Activated CD4-positive, alpha-beta T cell treated with anti-CD3 and anti-CD28 coated beads, Interleukin-2, amount 10 ng/mL, durations not matched to agents 7 days and 5 days (primary cell): ENCODE measurements around the gene ADAM10. TPM values are rescaled to one million over a fixed set of nuclear protein-coding genes. Genes with fewer than 3 reads are reported as not detected.
A peak's percentile ranks its signal among the peaks of the same experiment; 100 is the strongest.

Experiments
- CTCF ChIA-PET: fragments of 350-600 bp; sonication (Branson Sonifier 250); formaldehyde crosslinking; loops from one replicate; lab custom pipeline; 2021; ENCODE audit warnings: antibody characterized with exemption; lab: Charles Lee
- POLR2A ChIA-PET: fragments of 350-600 bp; sonication (Branson Sonifier 250); formaldehyde crosslinking; loops from one replicate; lab custom pipeline; 2021; ENCODE audit warnings: antibody characterized with exemption; lab: Charles Lee
- DNase-seq: peaks from one replicate; pipeline ENCODE4 v3.0.0-alpha.2; 2020
- H3K27ac Mint-ChIP-seq: one replicate; pipeline ENCODE4 v1.8.0; 2021; ENCODE audit warnings: mild to moderate bottlenecking, moderate library complexity, mixed read lengths
- H3K27me3 Mint-ChIP-seq: one replicate; pipeline ENCODE4 v1.8.0; 2021; ENCODE audit warnings: mixed read lengths
- H3K36me3 Mint-ChIP-seq: one replicate; pipeline ENCODE4 v1.8.0; 2021; ENCODE audit warnings: low read depth, mixed read lengths
- H3K4me1 Mint-ChIP-seq: one replicate; pipeline ENCODE4 v1.8.0; 2021; ENCODE audit warnings: mixed read lengths
- H3K4me3 Mint-ChIP-seq: one replicate; pipeline ENCODE4 v1.8.0; 2021; ENCODE audit warnings: mild to moderate bottlenecking, moderate library complexity, mixed read lengths
- H3K9me3 Mint-ChIP-seq: one replicate; pipeline ENCODE4 v1.8.0; 2021; ENCODE audit warnings: mixed read lengths
- total RNA-seq, 2 experiments: library from RNA; stranded (reverse); gene quantifications; one replicate each; pipeline ENCODE4 v1.2.3, GENCODE V29; 2021

ADAM10 gene
- total RNA-seq, 2 experiments from 2014 or later = 140 to 170 TPM

- peaks cover 80% of the 10 kb centered on the region for H3K36me3 Mint-ChIP-seq
- no peaks in the 10 kb centered on the region for H3K27me3 Mint-ChIP-seq
- ChIA-PET POLR2A (no interaction called here), CTCF (no interaction called here)
- H3K4me1 Mint-ChIP-seq = peaks cover 39% of the 10 kb centered on the region
- H3K4me3 Mint-ChIP-seq = no peak overlapping the region
- H3K27ac Mint-ChIP-seq = no peak overlapping the region
- DNase-seq = no peak
- peaks cover 39% of the 10 kb centered on the region for H3K9me3 Mint-ChIP-seq
Observed at GRCh38 chr15:58703610-58704009, 45.9 kb downstream of the ADAM10 start.

GRCh38 chr15:58702233-58702632 is 47.3 kb downstream of the ADAM10 start:
- Mint-ChIP-seq H3K4me1 (peaks cover 47% of the 10 kb centered on the region), H3K27me3 (no peaks in the 10 kb centered on the region), H3K9me3 (peaks cover 43% of the 10 kb centered on the region), H3K36me3 (peaks cover 82% of the 10 kb centered on the region), H3K27ac (no peak overlapping the region), H3K4me3 (no peak overlapping the region)
- ChIA-PET CTCF (no interaction called here), POLR2A (no interaction called here)
- DNase-seq = no peak

GRCh38 chr15:58701376-58701775 is 48.1 kb downstream of the ADAM10 start:
- no peak overlapping the region for H3K4me3 Mint-ChIP-seq
- POLR2A ChIA-PET = no interaction called here

GRCh38 chr15:58699769-58700168 is 49.7 kb downstream of the ADAM10 start:
- Mint-ChIP-seq H3K27me3 (no peaks in the 10 kb centered on the region), H3K4me3 (no peak overlapping the region), H3K27ac (no peak overlapping the region), H3K4me1 (peaks cover 50% of the 10 kb centered on the region), H3K9me3 (peaks cover 43% of the 10 kb centered on the region), H3K36me3 (peaks cover 73% of the 10 kb centered on the region)
- no peak for DNase-seq
- POLR2A ChIA-PET = no interaction called here
- CTCF ChIA-PET = no interaction called here

More at GRCh38 chr15:58701376-58701775, 48.1 kb downstream of the ADAM10 start:
- Mint-ChIP-seq H3K27me3 (no peaks in the 10 kb centered on the region), H3K36me3 (peaks cover 82% of the 10 kb centered on the region), H3K9me3 (peaks cover 43% of the 10 kb centered on the region), H3K4me1 (peaks cover 50% of the 10 kb centered on the region), H3K27ac (no peak overlapping the region)
- CTCF ChIA-PET = no interaction called here
- DNase-seq = no peak

- ChIA-PET CTCF (no interaction called here), POLR2A (no interaction called here)
- no peak for DNase-seq
- H3K36me3 Mint-ChIP-seq = peaks cover 71% of the 10 kb centered on the region
- H3K9me3 Mint-ChIP-seq = peaks cover 38% of the 10 kb centered on the region
- H3K4me1 Mint-ChIP-seq = peaks cover 48% of the 10 kb centered on the region
- H3K27ac Mint-ChIP-seq = peak overlapping the region; percentile 57
- no peaks in the 10 kb centered on the region for H3K27me3 Mint-ChIP-seq
- H3K4me3 Mint-ChIP-seq = peak overlapping the region; percentile 2
Observed at GRCh38 chr15:58698887-58699641, 50.4 kb downstream of the ADAM10 start.

- Mint-ChIP-seq H3K36me3 (peaks cover 68% of the 10 kb centered on the region), H3K4me1 (peaks cover 40% of the 10 kb centered on the region), H3K9me3 (peaks cover 29% of the 10 kb centered on the region), H3K27ac (peak overlapping the region; percentile 22), H3K27me3 (no peaks in the 10 kb centered on the region), H3K4me3 (no peak overlapping the region)
- CTCF ChIA-PET = interaction anchor here (1.0 kb wide), 1 partner anchor 12 kb away, joined by 3 read pairs; no protein-coding TSS in a partner anchor
- DNase-seq = no peak
- POLR2A ChIA-PET = no interaction called here
Observed at GRCh38 chr15:58697220-58697619, 52.3 kb downstream of the ADAM10 start.

- Mint-ChIP-seq H3K4me1 (peaks cover 38% of the 10 kb centered on the region), H3K9me3 (peaks cover 29% of the 10 kb centered on the region), H3K36me3 (peaks cover 67% of the 10 kb centered on the region), H3K27ac (peak overlapping the region; percentile 46), H3K27me3 (no peaks in the 10 kb centered on the region), H3K4me3 (no peak overlapping the region)
- no peak for DNase-seq
- ChIA-PET CTCF (interaction anchor here (1.0 to 1.6 kb wide), 2 partner anchors 12 to 19 kb away, joined by 3 to 4 read pairs; no protein-coding TSS in a partner anchor), POLR2A (interaction anchor here (0.6 kb wide), 1 partner anchor 418 kb away, joined by 6 read pairs; no protein-coding TSS in a partner anchor)
Observed at GRCh38 chr15:58696738-58697137, 52.8 kb downstream of the ADAM10 start.

- ChIA-PET CTCF (no interaction called here), POLR2A (no interaction called here)
- Mint-ChIP-seq H3K4me1 (peaks cover 40% of the 10 kb centered on the region), H3K27me3 (no peaks in the 10 kb centered on the region), H3K27ac (no peak overlapping the region), H3K4me3 (no peak overlapping the region), H3K36me3 (peaks cover 50% of the 10 kb centered on the region), H3K9me3 (peaks cover 17% of the 10 kb centered on the region)
- no peak for DNase-seq
Observed at GRCh38 chr15:58694641-58695398, 54.7 kb downstream of the ADAM10 start.

GRCh38 chr15:58690703-58691102 is 58.8 kb downstream of the ADAM10 start:
- H3K27me3 Mint-ChIP-seq = no peaks in the 10 kb centered on the region
- H3K4me1 Mint-ChIP-seq = peaks cover 22% of the 10 kb centered on the region
- ChIA-PET POLR2A (no interaction called here), CTCF (interaction anchor here (1.6 kb wide), 1 partner anchor 14 kb away, joined by 4 read pairs; no protein-coding TSS in a partner anchor)
- no peaks in the 10 kb centered on the region for H3K9me3 Mint-ChIP-seq
- no peak for DNase-seq
- H3K4me3 Mint-ChIP-seq = no peak overlapping the region
- peaks cover 20% of the 10 kb centered on the region for H3K36me3 Mint-ChIP-seq
- H3K27ac Mint-ChIP-seq = no peak overlapping the region

- Mint-ChIP-seq H3K36me3 (peaks cover 21% of the 10 kb centered on the region), H3K27ac (no peak overlapping the region), H3K27me3 (no peaks in the 10 kb centered on the region), H3K9me3 (no peaks in the 10 kb centered on the region), H3K4me3 (no peak overlapping the region), H3K4me1 (peaks cover 22% of the 10 kb centered on the region)
- ChIA-PET CTCF (no interaction called here), POLR2A (no interaction called here)
- no peak for DNase-seq
Observed at GRCh38 chr15:58689646-58690045, 59.9 kb downstream of the ADAM10 start.

- ChIA-PET CTCF (no interaction called here), POLR2A (no interaction called here)
- Mint-ChIP-seq H3K4me3 (no peak overlapping the region), H3K27ac (no peak overlapping the region), H3K27me3 (no peaks in the 10 kb centered on the region), H3K36me3 (peaks cover 7% of the 10 kb centered on the region), H3K9me3 (no peaks in the 10 kb centered on the region), H3K4me1 (peaks cover 21% of the 10 kb centered on the region)
- DNase-seq = no peak
Observed at GRCh38 chr15:58686286-58686685, 63.2 kb downstream of the ADAM10 start.

GRCh38 chr15:58684751-58685150 is 64.8 kb downstream of the ADAM10 start:
- Mint-ChIP-seq H3K27me3 (no peaks in the 10 kb centered on the region), H3K9me3 (no peaks in the 10 kb centered on the region), H3K27ac (no peak overlapping the region), H3K4me1 (peaks cover 8% of the 10 kb centered on the region), H3K4me3 (no peak overlapping the region), H3K36me3 (peaks cover 7% of the 10 kb centered on the region)
- POLR2A ChIA-PET = no interaction called here
- DNase-seq = no peak
- CTCF ChIA-PET = interaction anchor here (0.6 kb wide), 2 partner anchors 11 to 99 kb away, joined by 4 read pairs; no protein-coding TSS in a partner anchor
